ENCODE data around the gene PRM2. TPM values are rescaled to one million over a fixed set of nuclear protein-coding genes. Genes with fewer than 3 reads are reported as not detected.
"Not testable (repeated sequence)": the region's sequence is repeated elsewhere in the genome, so short reads cannot be mapped to it uniquely, and the experiment has no call there.

PRM2 gene
- total RNA-seq, 1 donor from 2014 or later: not detected

GRCh38 chr16:11295672-11296071 is 19.4 kb upstream of the PRM2 start:
- Mint-ChIP-seq H3K36me3 (ENCODE audit: unreplicated experiment) (no peaks in the 10 kb centered on the region), H3K4me1 (ENCODE audit: low read depth, unreplicated experiment) (peaks cover 2% of the 10 kb centered on the region), H3K27me3 (ENCODE audit: unreplicated experiment) (peaks cover 6% of the 10 kb centered on the region), H3K27ac (ENCODE audit: unreplicated experiment) (no peak overlapping the region), H3K4me3 (ENCODE audit: unreplicated experiment) (no peak overlapping the region), H3K9me3 (ENCODE audit: unreplicated experiment) (peaks cover 3% of the 10 kb centered on the region)
- DNase-seq: no peak
- no peak for TF ChIP-seq CTCF (IDR thresholded peaks at IDR 0.05; ENCODE audit: partially characterized antibody, unreplicated experiment)

- Mint-ChIP-seq H3K36me3 (ENCODE audit: unreplicated experiment) (peaks cover 5% of the 10 kb centered on the region), H3K27me3 (ENCODE audit: unreplicated experiment) (peaks cover 6% of the 10 kb centered on the region), H3K27ac (ENCODE audit: unreplicated experiment) (no peak overlapping the region), H3K4me1 (ENCODE audit: low read depth, unreplicated experiment) (no peaks in the 10 kb centered on the region), H3K9me3 (ENCODE audit: unreplicated experiment) (peaks cover 2% of the 10 kb centered on the region), H3K4me3 (ENCODE audit: unreplicated experiment) (no peak overlapping the region)
- DNase-seq: no peak
- TF ChIP-seq CTCF (IDR thresholded peaks at IDR 0.05; ENCODE audit: partially characterized antibody, unreplicated experiment): no peak
Observed at GRCh38 chr16:11292076-11292748, 15.9 kb upstream of the PRM2 start.

GRCh38 chr16:11291091-11291703 is 14.9 kb upstream of the PRM2 start:
- H3K4me3 Mint-ChIP-seq (ENCODE audit: unreplicated experiment): no peak overlapping the region
- peaks cover 5% of the 10 kb centered on the region for H3K36me3 Mint-ChIP-seq (ENCODE audit: unreplicated experiment)
- no peak for DNase-seq
- no peak overlapping the region for H3K27ac Mint-ChIP-seq (ENCODE audit: unreplicated experiment)
- H3K27me3 Mint-ChIP-seq (ENCODE audit: unreplicated experiment): peaks cover 3% of the 10 kb centered on the region
- no peaks in the 10 kb centered on the region for H3K4me1 Mint-ChIP-seq (ENCODE audit: low read depth, unreplicated experiment)
- TF ChIP-seq CTCF (IDR thresholded peaks at IDR 0.05; ENCODE audit: partially characterized antibody, unreplicated experiment): no peak
- peaks cover 2% of the 10 kb centered on the region for H3K9me3 Mint-ChIP-seq (ENCODE audit: unreplicated experiment)

GRCh38 chr16:11290102-11290893 is 14.0 kb upstream of the PRM2 start:
- no peaks in the 10 kb centered on the region for H3K4me1 Mint-ChIP-seq (ENCODE audit: low read depth, unreplicated experiment)
- no peak overlapping the region for H3K27ac Mint-ChIP-seq (ENCODE audit: unreplicated experiment)
- peaks cover 5% of the 10 kb centered on the region for H3K36me3 Mint-ChIP-seq (ENCODE audit: unreplicated experiment)
- no peak for TF ChIP-seq CTCF (IDR thresholded peaks at IDR 0.05; ENCODE audit: partially characterized antibody, unreplicated experiment)
- H3K4me3 Mint-ChIP-seq (ENCODE audit: unreplicated experiment): no peak overlapping the region
- peaks cover 2% of the 10 kb centered on the region for H3K9me3 Mint-ChIP-seq (ENCODE audit: unreplicated experiment)
- peaks cover 3% of the 10 kb centered on the region for H3K27me3 Mint-ChIP-seq (ENCODE audit: unreplicated experiment)
- no peak for DNase-seq

- not testable (repeated sequence) for H3K27ac Mint-ChIP-seq (ENCODE audit: unreplicated experiment); DNase-seq; H3K4me1 Mint-ChIP-seq (ENCODE audit: low read depth, unreplicated experiment); H3K4me3 Mint-ChIP-seq (ENCODE audit: unreplicated experiment); H3K36me3 Mint-ChIP-seq (ENCODE audit: unreplicated experiment); H3K9me3 Mint-ChIP-seq (ENCODE audit: unreplicated experiment); H3K27me3 Mint-ChIP-seq (ENCODE audit: unreplicated experiment)
Observed at GRCh38 chr16:11289696-11290095, 13.4 kb upstream of the PRM2 start.

All from glutamatergic neuron (in vitro differentiated cells).